Measurements from ENCODE around the gene TMPRSS5.

Gene TMPRSS5

GRCh38 chr11:113666584-113666983 is 39.5 kb downstream of the TMPRSS5 start:
- no peak for DNase-seq

- no peak for DNase-seq
Measured at GRCh38 chr11:113664981-113665710, 41.0 kb downstream of the TMPRSS5 start.

- no peak for DNase-seq
Measured at GRCh38 chr11:113664069-113664980, 41.8 kb downstream of the TMPRSS5 start.

- DNase-seq = no peak
Measured at GRCh38 chr11:113663567-113663966, 42.5 kb downstream of the TMPRSS5 start.

GRCh38 chr11:113655771-113656170 is 50.3 kb downstream of the TMPRSS5 start:
- no peak for DNase-seq

GRCh38 chr11:113651023-113651422 is 55.1 kb downstream of the TMPRSS5 start:
- no peak for DNase-seq

- DNase-seq = no peak
Measured at GRCh38 chr11:113649311-113649710, 56.8 kb downstream of the TMPRSS5 start.

- no peak for DNase-seq
Measured at GRCh38 chr11:113647856-113648255, 58.3 kb downstream of the TMPRSS5 start.

GRCh38 chr11:113647108-113647507 is 59.0 kb downstream of the TMPRSS5 start:
- DNase-seq = no peak

GRCh38 chr11:113645593-113646349 is 60.3 kb downstream of the TMPRSS5 start:
- DNase-seq = no peak

GRCh38 chr11:113644605-113645004 is 61.5 kb downstream of the TMPRSS5 start:
- DNase-seq = no peak

GRCh38 chr11:113643701-113644100 is 62.4 kb downstream of the TMPRSS5 start:
- DNase-seq = no peak

GRCh38 chr11:113643006-113643585 is 63.0 kb downstream of the TMPRSS5 start:
- DNase-seq = no peak

- no peak for DNase-seq
Measured at GRCh38 chr11:113642090-113642489, 64.0 kb downstream of the TMPRSS5 start.

- DNase-seq = no peak
Measured at GRCh38 chr11:113638376-113638775, 67.7 kb downstream of the TMPRSS5 start.

- no peak for DNase-seq
Measured at GRCh38 chr11:113637636-113638035, 68.5 kb downstream of the TMPRSS5 start.
